Heart right ventricle (tissue), 16 donors: Measurements from ENCODE around the gene ZNF165. TPM values are rescaled to one million over a fixed set of nuclear protein-coding genes. Genes with fewer than 3 reads are reported as not detected.
"Not testable (repeated sequence)": the region's sequence is repeated elsewhere in the genome, so short reads cannot be mapped to it uniquely, and the experiment has no call there.

Source experiments
- ATAC-seq, 8 donors: fragments of 200-7000 bp; cut with Tn5 transposase; one replicate each; pipeline ENCODE4 v1.9.1; 2020; ENCODE audit warnings: mild to moderate bottlenecking in 8 of 8, moderate library complexity in 8 of 8, moderate number of reproducible peaks in 1 of 8
- DNase-seq, 2 donors: peaks; one replicate each; pipeline ENCODE4 v3.0.0-alpha.2; 2020
- H3K27ac ChIP-seq, 10 donors: fragments of 200-600 bp; sonication (generic) in 2 of 10; one replicate each; pipeline versions ENCODE4 v1.5.0 to v1.8.0; 2020 to 2022; ENCODE audit warnings: mild to moderate bottlenecking in 3 of 10
- H3K27me3 ChIP-seq, 7 donors: fragments of 200-600 bp; one replicate each; pipeline ENCODE4 v1.8.0; 2021 to 2022; ENCODE audit warnings: mild to moderate bottlenecking in 2 of 7
- H3K36me3 ChIP-seq, 9 donors: fragments of 200-600 bp; sonication (generic) in 1 of 9; one replicate each; pipeline versions ENCODE4 v1.5.0 to v1.8.0; 2020 to 2022; ENCODE audit warnings: mild to moderate bottlenecking in 2 of 9
- H3K4me1 ChIP-seq, 9 donors: fragments of 200-600 bp; sonication (generic) in 1 of 9; one replicate each; pipeline versions ENCODE4 v1.5.0 to v1.8.0; 2020 to 2022; ENCODE audit warnings: mild to moderate bottlenecking in 4 of 9
- H3K4me3 ChIP-seq, 10 donors: fragments of 200-600 bp; sonication (generic) in 2 of 10; one replicate each; pipeline versions ENCODE4 v1.5.0 to v1.8.0; 2020 to 2022; ENCODE audit warnings: mild to moderate bottlenecking in 7 of 10, moderate library complexity in 2 of 10
- H3K9me3 ChIP-seq, 11 donors: fragments of 200-600 bp in 10 of 11; sonication (generic) in 2 of 11; one replicate each; pipeline versions ENCODE4 v1.5.0 to v1.8.0; 2013 to 2022; ENCODE audit warnings: mild to moderate bottlenecking in 2 of 11, control low read depth in 1 of 11, moderate library complexity in 1 of 11
- CTCF ChIP-seq, 9 donors: fragments of 200-600 bp; sonication (generic) in 2 of 9; IDR thresholded peaks; one replicate each; pipeline versions ENCODE4 v1.5.0 to v1.8.0; 2021 to 2022; ENCODE audit warnings: antibody characterized with exemption in 9 of 9, mild to moderate bottlenecking in 5 of 9, moderate library complexity in 1 of 9
- WGBS, 2 donors: extraction: QIAGEN DNeasy Blood & Tissue Kit; methylation state at CpG; one replicate each; pipeline ENCODE4 v1.1.7; 2013; ENCODE audit warnings: inconsistent platforms in 1 of 2; 5-methylcytosine and 5-hydroxymethylcytosine counted together
- intact Hi-C, 10 donors: fragments of 100-400 bp; cut with DNase I; formaldehyde crosslinking; loops; one replicate each; pipeline versions ENCODE4 v1.11.1 to v1.14.2; 2022
- polyA plus RNA-seq, 2 donors: library from polyadenylated mRNA; stranded (reverse); fragments of 200-250 nt; gene quantifications; one replicate each; pipeline ENCODE4 v1.2.3, GENCODE V29; 2013
- total RNA-seq, 10 donors: library from RNA; stranded (reverse); fragmentation: NEBNext Ultra II Directional in 3 of 10; extraction: Animal tissue kit (Norgen Biotek cat#: 25700) in 3 of 10; gene quantifications; one replicate each; pipeline versions ENCODE4 v1.2.1 to v1.2.4, GENCODE V29; 2021 to 2023
- donor health status: Arrhythmogenic right ventricular cardiomyopathy.
- donor health status: ischemic (EF 13 %, LVEDD 7.1; RV severe dilation, severe dysfunction).
- donor health status: healthy with polysubstance abuse.
- donor health status: DM: no; HTN: yes; CAD: no.
- donor health status: DM: no; HTN: no; CAD: no.
- donor health status: ischemic (EF 25% LVEDD 6.9; RV normal size, moderate dysfunction).
- donor health status: ischemic (EF 25% LVEDD 5.7; RV mildly dilated, moderate dysfunction).
- donor health status: healthy.
- donor health status: DM: yes; HTN: yes; CAD: no.
- donor health status: Ischemic cardiomyopathy.
- donor health status: ischemic (EF 35%, LVEDD 5.7; RV mildly dilated, moderate dysfunction).
- donor health status: nonischemic (EF 11% LVEDD 7.7; RV severe dilation, severe dysfunction).
- donor health status: DM: yes; HTN: yes; CAD: no.
- donor health status: PGD.
- donor health status: ischemic (EF 29% LVEDD 5.4; RV normal size, mild dysfunction).
- donor health status: nonischemic (EF 23%, LVEDD 6.1; RV moderate dilation, normal function).

ZNF165 gene
- total and polyA plus RNA-seq, 12 donors = 0.27 to 0.69 (median 0.49) TPM; not detected in 1

- peaks cover 0 to 15% (median 12%) of the 10 kb centered on the region in 9 donors for H3K4me1 ChIP-seq
- H3K9me3 ChIP-seq = peaks cover 0 to 5% (median 0%) of the 10 kb centered on the region in 11 donors
- H3K4me3 ChIP-seq = no peak overlapping the region
- no peaks in the 10 kb centered on the region for H3K27me3 ChIP-seq
- H3K36me3 ChIP-seq = peaks cover 0 to 5% (median 0%) of the 10 kb centered on the region in 9 donors
- intact Hi-C loops = loop anchor here in 2 of 10 donors (5.0 kb wide), 2 partner anchors 139 to 144 kb away; partner anchors contain the start of gene ZSCAN9 (in 1 of the 2)
- ATAC-seq (no peak), DNase-seq (no peak)
- H3K27ac ChIP-seq = no peak overlapping the region
- TF ChIP-seq CTCF (IDR thresholded peaks at IDR 0.05) = no peak
These were observed 2.6 kb downstream of the ZNF165 start for GRCh38 chr6:28082939-28083338.

- ATAC-seq (no peak), DNase-seq (no peak)
- 96 to 97% methylated on average over 5 of the region's 5 CpGs for WGBS, 2 donors
- Histone ChIP-seq H3K27me3 (peaks cover 0 to 15% (median 0%) of the 10 kb centered on the region in 7 donors), H3K4me3 (no peak overlapping the region), H3K36me3 (peaks cover 0 to 26% (median 8%) of the 10 kb centered on the region in 9 donors), H3K9me3 (peaks cover 0 to 33% (median 8%) of the 10 kb centered on the region in 11 donors), H3K4me1 (peaks cover 0 to 4% (median 0%) of the 10 kb centered on the region in 9 donors), H3K27ac (no peak overlapping the region)
- intact Hi-C loops = no loop called here
- TF ChIP-seq CTCF (IDR thresholded peaks at IDR 0.05) = no peak
These were observed 8.7 kb downstream of the ZNF165 start for GRCh38 chr6:28089054-28089453.

GRCh38 chr6:28090917-28091586 lies 10.7 kb downstream of the ZNF165 start:
- Histone ChIP-seq H3K27me3 (peaks cover 0 to 15% (median 0%) of the 10 kb centered on the region in 7 donors), H3K4me3 (peak overlapping the region; percentile 14 to 48 (median 40)), H3K9me3 (peaks cover 0 to 33% (median 8%) of the 10 kb centered on the region in 11 donors), H3K4me1 (peaks cover 0 to 4% (median 0%) of the 10 kb centered on the region in 9 donors), H3K36me3 (peaks cover 0 to 26% (median 8%) of the 10 kb centered on the region in 9 donors), H3K27ac (no peak overlapping the region)
- DNase-seq (peak in 1 of 2 donors; percentile 37), ATAC-seq (peak in 7 of 8 donors; percentile 47 to 88 (median 72))
- no peak for TF ChIP-seq CTCF (IDR thresholded peaks at IDR 0.05)
- intact Hi-C loops = no loop called here
- WGBS, 2 donors = 8% methylated on average over 33 of the region's 33 CpGs

GRCh38 chr6:28102222-28102621 lies 21.9 kb downstream of the ZNF165 start:
- H3K4me1 ChIP-seq = peaks cover 0 to 13% (median 4%) of the 10 kb centered on the region in 9 donors
- H3K9me3 ChIP-seq, H3K27me3 ChIP-seq, H3K36me3 ChIP-seq, H3K27ac ChIP-seq, H3K4me3 ChIP-seq, DNase-seq, ATAC-seq, intact Hi-C loops: not testable (repeated sequence)
- WGBS, 2 donors = 77 to 78% methylated on average over 7 of the region's 7 CpGs

- H3K9me3 ChIP-seq, H3K4me3 ChIP-seq, H3K27ac ChIP-seq, H3K36me3 ChIP-seq, intact Hi-C loops, H3K27me3 ChIP-seq, DNase-seq, ATAC-seq: not testable (repeated sequence)
- H3K4me1 ChIP-seq = peaks cover 0 to 13% (median 4%) of the 10 kb centered on the region in 9 donors
These were observed 22.3 kb downstream of the ZNF165 start for GRCh38 chr6:28102699-28103098.
